OCI-LY7 (cell line): ENCODE data around the gene MAB21L1. TPM values are rescaled to one million over a fixed set of nuclear protein-coding genes. Genes with fewer than 3 reads are reported as not detected.

Experiments used
- BruUV-seq: library from RNA; stranded (reverse); fragments of 400-500 nt; replicated peaks from 2 replicates; lab custom pipeline; 2021; lab: Mats Ljungman, UMichigan
- CTCF ChIA-PET: fragments of 300-600 bp; sonication (Branson Sonifier 250); formaldehyde crosslinking; loops from one replicate; lab custom pipeline; 2022; ENCODE audit warnings: antibody characterized with exemption; ENCODE audit not compliant: unreplicated experiment; lab: Charles Lee
- POLR2A ChIA-PET: fragments of 300-600 bp; sonication (Branson Sonifier 250); formaldehyde crosslinking; loops from one replicate; lab custom pipeline; 2022; ENCODE audit warnings: antibody characterized with exemption; lab: Charles Lee
- DNase-seq: peaks from one replicate; pipeline ENCODE4 v3.0.0-alpha.2; 2015; ENCODE audit warnings: low spot score
- H2AFZ ChIP-seq: fragments of 200-600 bp; sonication (generic), shearing (Covaris generic); 2 replicates; pipeline ENCODE4 v1.6.1; 2014; ENCODE audit warnings: mild to moderate bottlenecking, antibody characterized with exemption, low read length, moderate library complexity
- H3K27ac ChIP-seq: fragments of 200-600 bp; sonication (generic); 2 replicates; pipeline ENCODE4 v1.5.1; 2014; ENCODE audit warnings: mixed run types, low read depth, mild to moderate bottlenecking, moderate library complexity, low read length, inconsistent platforms; ENCODE audit not compliant: poor library complexity, severe bottlenecking
- H3K36me3 ChIP-seq: fragments of 200-600 bp; sonication (generic); 2 replicates; pipeline ENCODE4 v1.6.1; 2014; ENCODE audit warnings: mild to moderate bottlenecking, antibody characterized with exemption, low read length, moderate library complexity, mixed read lengths; ENCODE audit not compliant: insufficient read depth
- H3K4me1 ChIP-seq: fragments of 200-600 bp; sonication (generic); 2 replicates; pipeline ENCODE4 v1.5.1; 2014; ENCODE audit warnings: mild to moderate bottlenecking, low read length; ENCODE audit not compliant: insufficient read depth, poor library complexity, severe bottlenecking
- H3K4me2 ChIP-seq: fragments of 200-600 bp; sonication (generic); 2 replicates; pipeline ENCODE4 v1.6.1; 2014; ENCODE audit warnings: mild to moderate bottlenecking, low read length
- H3K4me3 ChIP-seq: fragments of 200-600 bp; sonication (generic); 2 replicates; pipeline ENCODE4 v1.5.1; 2014; ENCODE audit warnings: mild to moderate bottlenecking, low read depth, low read length; ENCODE audit not compliant: poor library complexity, severe bottlenecking
- H3K79me2 ChIP-seq: fragments of 200-600 bp; sonication (generic); 2 replicates; pipeline ENCODE4 v1.6.1; 2016; ENCODE audit warnings: low read depth, mild to moderate bottlenecking, low read length, moderate library complexity, mixed read lengths; ENCODE audit not compliant: insufficient read depth
- H3K9me2 ChIP-seq: fragments of 200-600 bp; sonication (generic); 2 replicates; pipeline ENCODE4 v1.6.1; 2016; ENCODE audit warnings: mild to moderate bottlenecking, low read length, mixed read lengths; ENCODE audit not compliant: insufficient read depth
- H3K9me3 ChIP-seq: fragments of 200-600 bp; sonication (generic); 2 replicates; pipeline ENCODE4 v1.6.1; 2014; ENCODE audit warnings: mild to moderate bottlenecking, mixed run types, low read length, mixed read lengths
- H4K20me1 ChIP-seq: fragments of 200-600 bp; sonication (generic); 2 replicates; pipeline ENCODE4 v1.6.1; 2014; ENCODE audit warnings: mild to moderate bottlenecking, antibody characterized with exemption, low read length, moderate library complexity, mixed read lengths; ENCODE audit not compliant: insufficient read depth
- CTCF ChIP-seq: fragments of 200-600 bp; sonication (generic); conservative IDR thresholded peaks from 2 replicates; pipeline ENCODE4 v1.5.1; 2014; ENCODE audit warnings: mild to moderate bottlenecking, antibody characterized with exemption, low read length, moderate library complexity, mixed read lengths
- EZH2phosphoT487 ChIP-seq: fragments of 200-600 bp; sonication (generic); IDR thresholded peaks from 2 replicates; pipeline ENCODE4 v1.6.1; 2018; ENCODE audit warnings: low read depth, borderline replicate concordance, mild to moderate bottlenecking, mixed run types, antibody characterized with exemption, low read length, moderate library complexity, mixed read lengths
- intact Hi-C: fragments of 100-400 bp; cut with micrococcal nuclease; formaldehyde crosslinking; loops from one replicate; pipeline ENCODE4 v1.10.0; 2022; ENCODE audit not compliant: unreplicated experiment
- total RNA-seq, 2 experiments: library from RNA; depleted of rRNA in 1 of 2; stranded (reverse); fragments of >200 nt in 1 of 2; shearing (Covaris generic) in 1 of 2; gene quantifications; 2 replicates each; pipeline ENCODE4 v1.2.3, GENCODE V29; 2014 to 2022

MAB21L1 gene
- total RNA-seq, 2 experiments from 2014 or later: not detected

GRCh38 chr13:35480346-35480745 lies 3.9 kb upstream of the MAB21L1 start:
- intact Hi-C loops: no loop called here
- H3K79me2 ChIP-seq: no peaks in the 10 kb centered on the region
- H3K4me1 ChIP-seq: peaks cover 5% of the 10 kb centered on the region
- TF ChIP-seq CTCF (no peak), EZH2phosphoT487 (no peak)
- H3K27ac ChIP-seq: no peak overlapping the region
- H3K4me3 ChIP-seq: no peak overlapping the region
- no peaks in the 10 kb centered on the region for H3K36me3 ChIP-seq
- H3K9me3 ChIP-seq: no peaks in the 10 kb centered on the region
- CTCF ChIA-PET: no interaction called here
- POLR2A ChIA-PET: no interaction called here
- no peak overlapping the region for H2AFZ ChIP-seq
- no peaks in the 10 kb centered on the region for H4K20me1 ChIP-seq
- H3K9me2 ChIP-seq: 0 out of 2 replicates have a peak, but pooled peaks cover 3% of the 10 kb centered on the region
- no peak for DNase-seq
- H3K4me2 ChIP-seq: no peak overlapping the region
- BruUV-seq: no TSS peak

- peaks cover 5% of the 10 kb centered on the region for H3K4me1 ChIP-seq
- no peaks in the 10 kb centered on the region for H3K36me3 ChIP-seq
- H4K20me1 ChIP-seq: no peaks in the 10 kb centered on the region
- H2AFZ ChIP-seq: no peak overlapping the region
- no peaks in the 10 kb centered on the region for H3K9me3 ChIP-seq
- no peak overlapping the region for H3K4me3 ChIP-seq
- H3K9me2 ChIP-seq: 0 out of 2 replicates have a peak, but pooled peaks cover 3% of the 10 kb centered on the region
- DNase-seq: no peak
- no peaks in the 10 kb centered on the region for H3K79me2 ChIP-seq
- ChIA-PET POLR2A (no interaction called here), CTCF (no interaction called here)
- no TSS peak for BruUV-seq
- no peak overlapping the region for H3K4me2 ChIP-seq
- TF ChIP-seq CTCF: no peak
- intact Hi-C loops: no loop called here
- H3K27ac ChIP-seq: no peak overlapping the region
These were observed 3.2 kb upstream of the MAB21L1 start for GRCh38 chr13:35479706-35480105.

GRCh38 chr13:35479038-35479492 lies 2.6 kb upstream of the MAB21L1 start:
- Histone ChIP-seq H3K27ac (no peak overlapping the region), H3K9me2 (0 out of 2 replicates have a peak, but pooled peaks cover 3% of the 10 kb centered on the region), H3K79me2 (no peaks in the 10 kb centered on the region), H3K4me1 (no peaks in the 10 kb centered on the region), H3K4me3 (no peak overlapping the region), H3K36me3 (no peaks in the 10 kb centered on the region), H4K20me1 (no peaks in the 10 kb centered on the region), H2AFZ (no peak overlapping the region), H3K9me3 (no peaks in the 10 kb centered on the region), H3K4me2 (peak overlapping the region; percentile 12; the same call in 1 of the 2 replicates)
- intact Hi-C loops: no loop called here
- DNase-seq: no peak
- BruUV-seq: no TSS peak
- POLR2A ChIA-PET: interaction anchor here (0.8 kb wide), 1 partner anchor 287 kb away, joined by 3 read pairs; no protein-coding TSS in a partner anchor
- CTCF ChIA-PET: no interaction called here
- TF ChIP-seq CTCF: no peak
- TF ChIP-seq EZH2phosphoT487: no peak
